NOMO-1 (cell line): ENCODE data around the gene ARHGDIB.

Source experiments
- DNase-seq, 2 experiments: peaks; one replicate each; lab custom pipeline; 2025; ENCODE audit not compliant: unreplicated experiment in 2 of 2; lab: John Stamatoyannopoulos, UW

Gene ARHGDIB

GRCh38 chr12:14984036-14984435, 22.6 kb upstream of the ARHGDIB start:
- DNase-seq, result no peak

GRCh38 chr12:14982991-14983390, 21.6 kb upstream of the ARHGDIB start:
- DNase-seq, result peak in 1 of 2 experiments; percentile 41

GRCh38 chr12:14982562-14982961, 21.2 kb upstream of the ARHGDIB start:
- peak; percentile 81 to 94 for DNase-seq

- peak; percentile 52 to 63 for DNase-seq
Observed at GRCh38 chr12:14981049-14981448, 19.6 kb upstream of the ARHGDIB start.

GRCh38 chr12:14979468-14979867, 18.1 kb upstream of the ARHGDIB start:
- DNase-seq, result peak in 1 of 2 experiments; percentile 22

- DNase-seq, result peak in 1 of 2 experiments; percentile 20
Observed at GRCh38 chr12:14976658-14977057, 15.3 kb upstream of the ARHGDIB start.

GRCh38 chr12:14975457-14975856, 14.1 kb upstream of the ARHGDIB start:
- peak in 1 of 2 experiments; percentile 41 for DNase-seq

- no peak for DNase-seq
Observed at GRCh38 chr12:14974633-14975032, 13.2 kb upstream of the ARHGDIB start.

- DNase-seq, result no peak
Observed at GRCh38 chr12:14972816-14973215, 11.4 kb upstream of the ARHGDIB start, which contains the start of gene PDE6H. Gene PDE6H (plus strand): TSS chr12:14973042. CDS start chr12:14978013, 4,971 bp downstream.

GRCh38 chr12:14970473-14970872, 9.1 kb upstream of the ARHGDIB start:
- no peak for DNase-seq

GRCh38 chr12:14968478-14968877, 7.1 kb upstream of the ARHGDIB start:
- no peak for DNase-seq

- no peak for DNase-seq
Observed at GRCh38 chr12:14965221-14965620, 3.8 kb upstream of the ARHGDIB start.

- DNase-seq, result no peak
Observed at GRCh38 chr12:14964406-14964805, 3.0 kb upstream of the ARHGDIB start.

- DNase-seq, result no peak
Observed at GRCh38 chr12:14963520-14963919, 2.1 kb upstream of the ARHGDIB start.

- no peak for DNase-seq
Observed at GRCh38 chr12:14962797-14963196, 1.4 kb upstream of the ARHGDIB start.

- peak in 1 of 2 experiments; percentile 47 for DNase-seq
Observed at GRCh38 chr12:14962153-14962539, 745 bp upstream of the ARHGDIB start.

GRCh38 chr12:14960548-14961465, 594 bp downstream of the ARHGDIB start:
- peak; percentile 82 to 89 for DNase-seq

GRCh38 chr12:14959916-14960496, 1.4 kb downstream of the ARHGDIB start:
- no peak for DNase-seq

- DNase-seq, result peak in 1 of 2 experiments; percentile 65
Observed at GRCh38 chr12:14959463-14959862, 1.9 kb downstream of the ARHGDIB start.

GRCh38 chr12:14959126-14959440, 2.3 kb downstream of the ARHGDIB start:
- no peak for DNase-seq

GRCh38 chr12:14958361-14959125, 2.9 kb downstream of the ARHGDIB start:
- no peak for DNase-seq
